DOHH2 (cell line): ENCODE data around the gene TRIM34.

ENCODE experiments used
- EZH2phosphoT487 ChIP-seq: fragments of 200-600 bp; sonication (generic); IDR thresholded peaks from 2 replicates; pipeline ENCODE4 v1.6.1; 2017; ENCODE audit warnings: borderline replicate concordance, mild to moderate bottlenecking, antibody characterized with exemption, low read length, moderate library complexity, mixed read lengths
- TF ChIP-seq, protein P1 (sequence below): fragments of 200-600 bp; sonication (generic); IDR thresholded peaks from one replicate; pipeline ENCODE4 v1.5.1; 2014; ENCODE audit warnings: antibody characterized with exemption, mild to moderate bottlenecking, low read depth, low read length; ENCODE audit not compliant: poor library complexity, severe bottlenecking

DNA sequence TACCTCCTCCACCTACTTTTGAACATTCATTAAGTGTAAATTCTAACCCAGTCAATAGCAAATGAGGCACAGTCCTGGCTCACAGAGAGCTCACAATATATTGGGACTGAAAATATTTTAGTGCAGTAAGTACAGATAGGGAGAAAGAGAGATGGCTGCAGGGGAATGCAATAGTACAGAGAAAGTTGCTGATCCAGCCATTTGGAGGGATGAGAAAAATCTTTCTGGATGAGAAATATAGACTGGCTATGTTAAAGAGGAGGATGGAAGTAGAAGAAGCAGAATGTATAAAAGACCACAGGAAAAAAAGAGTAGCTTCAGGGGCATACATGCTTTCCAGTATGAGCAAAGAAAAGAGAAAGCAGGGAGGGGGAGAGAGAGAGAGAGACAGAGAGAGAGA lies 47.7 kb upstream of the TRIM34 start:
- TF ChIP-seq, protein P1, sequence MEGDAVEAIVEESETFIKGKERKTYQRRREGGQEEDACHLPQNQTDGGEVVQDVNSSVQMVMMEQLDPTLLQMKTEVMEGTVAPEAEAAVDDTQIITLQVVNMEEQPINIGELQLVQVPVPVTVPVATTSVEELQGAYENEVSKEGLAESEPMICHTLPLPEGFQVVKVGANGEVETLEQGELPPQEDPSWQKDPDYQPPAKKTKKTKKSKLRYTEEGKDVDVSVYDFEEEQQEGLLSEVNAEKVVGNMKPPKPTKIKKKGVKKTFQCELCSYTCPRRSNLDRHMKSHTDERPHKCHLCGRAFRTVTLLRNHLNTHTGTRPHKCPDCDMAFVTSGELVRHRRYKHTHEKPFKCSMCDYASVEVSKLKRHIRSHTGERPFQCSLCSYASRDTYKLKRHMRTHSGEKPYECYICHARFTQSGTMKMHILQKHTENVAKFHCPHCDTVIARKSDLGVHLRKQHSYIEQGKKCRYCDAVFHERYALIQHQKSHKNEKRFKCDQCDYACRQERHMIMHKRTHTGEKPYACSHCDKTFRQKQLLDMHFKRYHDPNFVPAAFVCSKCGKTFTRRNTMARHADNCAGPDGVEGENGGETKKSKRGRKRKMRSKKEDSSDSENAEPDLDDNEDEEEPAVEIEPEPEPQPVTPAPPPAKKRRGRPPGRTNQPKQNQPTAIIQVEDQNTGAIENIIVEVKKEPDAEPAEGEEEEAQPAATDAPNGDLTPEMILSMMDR = no peak
- TF ChIP-seq EZH2phosphoT487 = no peak
